Hepatocyte (in vitro differentiated cells): Measurements from ENCODE around the gene ACBD3.

Source experiments
- CTCF ChIP-seq: fragments of 200-600 bp; sonication (generic); IDR thresholded peaks from 2 replicates; pipeline ENCODE4 v1.5.1; 2016; ENCODE audit warnings: antibody characterized with exemption, mild to moderate bottlenecking; ENCODE audit not compliant: poor library complexity
- EZH2 ChIP-seq: fragments of 200-600 bp; sonication (generic); IDR thresholded peaks from 2 replicates; pipeline ENCODE4 v1.6.1; 2016; ENCODE audit warnings: antibody characterized with exemption, mild to moderate bottlenecking, borderline replicate concordance

- TF ChIP-seq CTCF, result no peak
- TF ChIP-seq EZH2, result no peak
Observed at GRCh38 chr1:226144045-226144444, 42.5 kb downstream of the ACBD3 start.
